Activated CD8-positive, alpha-beta memory T cell treated with anti-CD3 and anti-CD28 coated beads for 36 hours (primary cell): ENCODE data around the gene TMEM252. TPM values are rescaled to one million over a fixed set of nuclear protein-coding genes. Genes with fewer than 3 reads are reported as not detected.

Source experiments
- CTCF ChIA-PET: fragments of 350-600 bp; sonication (Branson Sonifier 250); formaldehyde crosslinking; loops from one replicate; lab custom pipeline; 2021; ENCODE audit warnings: antibody characterized with exemption; lab: Charles Lee
- POLR2A ChIA-PET: fragments of 350-600 bp; sonication (Branson Sonifier 250); formaldehyde crosslinking; loops from one replicate; lab custom pipeline; 2021; ENCODE audit warnings: antibody characterized with exemption; lab: Charles Lee
- total RNA-seq, 2 experiments: library from RNA; stranded (reverse); gene quantifications; one replicate each; pipeline ENCODE4 v1.2.3, GENCODE V29; 2021

TMEM252 gene
- total RNA-seq, 2 experiments from 2014 or later = not detected

GRCh38 chr9:68546596-68547390, 6.1 kb upstream of the TMEM252 start:
- POLR2A ChIA-PET = no interaction called here
- CTCF ChIA-PET = no interaction called here

- CTCF ChIA-PET = no interaction called here
- POLR2A ChIA-PET = no interaction called here
Measured at GRCh38 chr9:68545033-68545705, 4.5 kb upstream of the TMEM252 start.

- ChIA-PET CTCF (no interaction called here), POLR2A (no interaction called here)
Measured at GRCh38 chr9:68541568-68541967, 885 bp upstream of the TMEM252 start.

- ChIA-PET CTCF (no interaction called here), POLR2A (no interaction called here)
Measured at GRCh38 chr9:68538200-68538599, 2.5 kb downstream of the TMEM252 start.

- CTCF ChIA-PET = no interaction called here
- POLR2A ChIA-PET = no interaction called here
Measured at GRCh38 chr9:68537616-68537880, 3.1 kb downstream of the TMEM252 start.

- ChIA-PET CTCF (no interaction called here), POLR2A (no interaction called here)
Measured at GRCh38 chr9:68536876-68537615, 3.6 kb downstream of the TMEM252 start.

GRCh38 chr9:68533678-68534077, 7.0 kb downstream of the TMEM252 start:
- CTCF ChIA-PET = no interaction called here
- POLR2A ChIA-PET = no interaction called here

GRCh38 chr9:68532131-68532530, 8.6 kb downstream of the TMEM252 start:
- POLR2A ChIA-PET = no interaction called here
- CTCF ChIA-PET = no interaction called here

GRCh38 chr9:68530618-68531017, 10.1 kb downstream of the TMEM252 start:
- ChIA-PET POLR2A (no interaction called here), CTCF (no interaction called here)

GRCh38 chr9:68523367-68523936, 17.2 kb downstream of the TMEM252 start:
- POLR2A ChIA-PET = no interaction called here
- CTCF ChIA-PET = no interaction called here

GRCh38 chr9:68522954-68523353, 17.7 kb downstream of the TMEM252 start:
- ChIA-PET POLR2A (no interaction called here), CTCF (no interaction called here)

- ChIA-PET POLR2A (no interaction called here), CTCF (interaction anchor here (0.6 kb wide), 1 partner anchor 10 kb away, joined by 3 read pairs; no protein-coding TSS in a partner anchor)
Measured at GRCh38 chr9:68522131-68522530, 18.6 kb downstream of the TMEM252 start.

- CTCF ChIA-PET = no interaction called here
- POLR2A ChIA-PET = no interaction called here
Measured at GRCh38 chr9:68515326-68516017, 25.2 kb downstream of the TMEM252 start.

- POLR2A ChIA-PET = no interaction called here
- CTCF ChIA-PET = no interaction called here
Measured at GRCh38 chr9:68513981-68514380, 26.7 kb downstream of the TMEM252 start.

GRCh38 chr9:68513385-68513784, 27.3 kb downstream of the TMEM252 start:
- CTCF ChIA-PET = no interaction called here
- POLR2A ChIA-PET = no interaction called here

- CTCF ChIA-PET = interaction anchor here (0.7 kb wide), 1 partner anchor 361 kb away, joined by 3 read pairs; no protein-coding TSS in a partner anchor
- POLR2A ChIA-PET = no interaction called here
Measured at GRCh38 chr9:68509689-68510088, 31.0 kb downstream of the TMEM252 start.

GRCh38 chr9:68508547-68508946, 32.1 kb downstream of the TMEM252 start:
- CTCF ChIA-PET = no interaction called here
- POLR2A ChIA-PET = no interaction called here

- POLR2A ChIA-PET = no interaction called here
- CTCF ChIA-PET = no interaction called here
Measured at GRCh38 chr9:68507806-68508145, 32.9 kb downstream of the TMEM252 start.

- POLR2A ChIA-PET = no interaction called here
- CTCF ChIA-PET = interaction anchor here (1.3 kb wide), 1 partner anchor 12 kb away, joined by 3 read pairs; no protein-coding TSS in a partner anchor
Measured at GRCh38 chr9:68507130-68507805, 33.4 kb downstream of the TMEM252 start.
